ENCODE data around the gene NRGN.

The NRGN gene

DNA sequence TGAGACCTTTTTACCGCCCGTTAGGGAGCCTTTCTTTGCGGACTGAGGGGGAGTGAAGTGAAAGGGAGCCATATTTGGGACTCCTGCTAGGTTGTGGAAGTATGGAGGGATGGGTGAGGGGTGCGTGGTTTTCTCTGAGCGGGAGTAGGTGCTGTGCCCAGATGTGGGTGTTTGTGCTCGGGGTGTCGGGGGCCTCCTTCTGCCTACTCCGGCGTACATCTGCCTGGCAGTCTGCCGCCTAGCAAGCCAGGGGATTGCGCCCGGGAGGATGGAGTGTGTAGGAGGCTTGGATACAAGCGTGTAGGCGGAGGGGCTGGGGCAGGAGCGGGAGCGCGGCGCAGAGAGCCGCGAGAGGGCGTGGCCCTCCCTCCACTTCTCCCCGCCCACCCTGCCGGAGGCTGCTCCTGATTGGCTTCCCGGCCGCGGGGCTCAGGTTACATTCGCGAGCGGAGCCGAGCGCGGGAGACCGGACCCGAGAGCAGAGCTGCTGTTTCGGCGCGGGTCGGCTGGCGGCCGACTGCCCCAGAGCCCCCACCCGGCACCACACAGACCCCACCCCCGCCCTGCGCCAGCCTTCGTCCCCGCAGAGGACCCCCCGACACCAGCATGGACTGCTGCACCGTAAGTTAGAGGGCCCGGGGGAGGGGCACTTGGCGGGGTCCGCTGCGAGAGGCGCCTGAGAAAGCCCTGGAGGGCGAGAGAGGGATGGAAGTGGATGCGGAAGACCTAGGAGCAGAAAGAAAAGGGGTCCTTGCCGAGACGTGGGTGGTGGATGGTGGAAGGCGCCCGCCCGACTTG is at the start of gene NRGN:
NRGN (plus strand) TSS at position 464 of the 798 bp plus-strand sequence; CDS start at position 607, 143 bp downstream.
- DNase-seq (ENCODE audit: low read depth) = peak; percentile 73

DNA sequence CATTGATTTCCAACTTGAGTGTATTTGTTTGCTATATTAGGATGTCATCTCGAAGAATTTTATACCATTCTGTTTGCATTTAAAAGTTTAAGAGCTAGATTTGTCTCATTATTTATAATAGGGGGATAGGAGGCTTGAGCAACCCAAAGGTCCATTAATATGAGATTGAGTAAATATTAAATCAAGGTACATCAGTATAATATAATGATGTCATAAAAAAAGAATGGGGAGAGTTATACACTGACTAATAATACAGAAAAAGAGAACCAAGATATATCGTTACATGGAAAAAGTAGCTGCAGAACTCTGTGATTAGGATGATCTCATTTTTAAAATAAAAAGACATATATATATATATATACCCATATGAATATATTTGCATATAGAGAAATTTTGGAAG is 46.6 kb upstream of the NRGN start:
- no peak for DNase-seq (ENCODE audit: low read depth)

DNA sequence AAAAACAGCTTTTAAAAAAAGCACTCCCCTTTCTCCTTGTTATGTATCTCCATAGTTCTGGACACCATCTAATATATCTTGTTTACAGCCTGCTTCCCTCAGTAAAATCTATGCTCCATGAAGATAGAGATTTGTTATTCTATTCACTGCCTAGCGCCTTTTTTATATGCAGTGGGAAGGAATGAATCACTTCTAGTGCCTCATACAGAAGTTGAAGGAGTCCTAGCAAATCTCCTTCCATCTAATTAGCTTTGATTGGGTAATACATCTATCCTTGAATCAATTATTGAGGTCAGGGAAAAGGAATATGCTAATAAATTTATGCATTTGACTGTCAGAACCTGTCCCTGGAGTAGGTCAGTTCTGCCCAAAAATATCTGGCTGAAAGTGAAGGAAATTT is 40.2 kb upstream of the NRGN start:
- no peak for DNase-seq (ENCODE audit: low read depth)

- DNase-seq (ENCODE audit: low read depth) = no peak
These were observed 39.7 kb upstream of the NRGN start for GRCh38 chr11:124700028-124700427.

DNA sequence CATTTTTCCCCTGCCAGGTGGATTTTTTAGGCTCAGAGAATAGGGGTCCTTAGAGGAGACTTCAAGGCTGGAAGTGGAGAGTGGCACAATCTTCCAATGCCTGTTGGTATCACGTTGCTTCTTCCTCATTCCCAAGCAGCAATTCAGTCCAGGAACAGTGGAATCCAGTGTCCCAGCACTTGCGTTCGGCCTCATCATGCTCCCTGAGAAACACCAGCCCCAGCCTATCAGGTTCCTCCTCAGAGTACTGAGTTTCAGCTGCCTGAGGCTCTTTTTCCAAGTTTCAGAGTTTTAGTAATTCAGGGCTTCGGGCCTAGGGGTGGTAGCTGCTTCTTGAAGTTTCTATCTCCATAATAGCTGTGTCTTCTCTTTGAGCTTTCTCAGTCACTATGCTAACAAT is 31.9 kb upstream of the NRGN start:
- DNase-seq (ENCODE audit: low read depth) = no peak

GRCh38 chr11:124712392-124712791 is 27.4 kb upstream of the NRGN start:
- no peak for DNase-seq (ENCODE audit: low read depth)

- DNase-seq (ENCODE audit: low read depth) = no peak
These were observed 23.2 kb upstream of the NRGN start for GRCh38 chr11:124716591-124716990.

GRCh38 chr11:124717421-124717785 is 22.3 kb upstream of the NRGN start:
- no peak for DNase-seq (ENCODE audit: low read depth)

DNA sequence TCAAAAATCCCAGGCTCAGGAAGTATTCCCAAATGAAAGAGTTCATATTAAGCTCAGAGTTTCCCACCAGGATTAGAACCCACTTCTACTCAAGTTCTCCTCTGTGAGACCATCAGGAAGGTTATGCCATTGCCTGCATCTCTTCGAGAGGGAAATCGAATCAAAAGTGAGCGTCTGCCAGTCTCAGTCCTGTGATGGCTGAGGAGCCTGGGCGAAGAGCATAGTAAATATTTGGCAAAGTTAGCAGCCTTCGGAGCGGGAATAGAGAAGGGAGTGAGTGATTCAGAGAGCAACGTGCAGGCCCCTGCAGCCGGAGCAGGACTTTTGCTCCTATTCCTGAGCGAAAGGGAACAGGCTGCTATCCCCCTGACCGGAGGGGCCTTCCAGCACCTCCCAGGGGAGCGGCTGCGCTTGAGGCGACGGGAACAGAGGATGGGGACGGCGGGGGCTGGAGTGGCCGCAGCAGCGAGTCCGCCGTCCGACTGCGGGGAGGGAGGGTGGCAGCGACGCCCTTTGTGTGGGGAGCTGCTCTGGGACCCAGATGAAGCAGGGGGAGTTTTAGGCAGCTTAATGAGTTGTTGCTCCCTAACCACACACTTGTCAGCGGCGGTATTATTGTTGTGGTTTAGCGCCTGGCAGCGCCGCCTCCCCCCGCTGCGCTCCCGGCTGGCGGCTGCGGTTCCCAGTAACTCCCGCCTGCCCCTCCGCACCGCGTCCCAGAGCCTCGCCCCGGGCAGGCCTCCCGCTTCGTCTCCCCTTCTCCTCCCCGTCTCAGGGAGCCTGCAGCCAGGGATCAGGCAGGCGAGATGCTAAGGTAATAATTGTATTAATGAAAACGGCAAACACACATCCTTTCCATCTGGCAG is 21.7 kb upstream of the NRGN start:
- DNase-seq (ENCODE audit: low read depth) = no peak

DNA sequence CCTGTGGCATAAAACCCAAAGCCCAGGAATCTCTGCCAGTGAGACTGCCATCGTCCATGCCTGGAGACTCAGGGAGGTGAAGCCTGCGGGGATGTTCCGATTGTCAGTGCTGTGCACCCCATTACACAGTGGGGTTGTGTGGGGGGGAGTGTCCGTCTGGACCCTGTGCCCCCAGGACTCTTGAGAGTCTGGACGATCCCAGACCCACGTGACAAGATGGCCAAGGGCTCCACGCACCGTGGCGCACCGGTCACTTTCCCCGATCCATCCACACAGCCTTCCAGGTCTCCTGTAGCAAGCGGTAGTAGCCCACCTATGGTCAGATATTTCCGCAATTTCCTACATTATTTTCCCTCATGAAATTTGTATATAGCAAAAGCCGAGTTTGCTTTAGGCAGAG is 20.9 kb upstream of the NRGN start:
- no peak for DNase-seq (ENCODE audit: low read depth)

- no peak for DNase-seq (ENCODE audit: low read depth)
These were observed 20.2 kb upstream of the NRGN start for GRCh38 chr11:124719534-124719933.

- DNase-seq (ENCODE audit: low read depth) = no peak
These were observed 17.6 kb upstream of the NRGN start for GRCh38 chr11:124722176-124722575.

DNA sequence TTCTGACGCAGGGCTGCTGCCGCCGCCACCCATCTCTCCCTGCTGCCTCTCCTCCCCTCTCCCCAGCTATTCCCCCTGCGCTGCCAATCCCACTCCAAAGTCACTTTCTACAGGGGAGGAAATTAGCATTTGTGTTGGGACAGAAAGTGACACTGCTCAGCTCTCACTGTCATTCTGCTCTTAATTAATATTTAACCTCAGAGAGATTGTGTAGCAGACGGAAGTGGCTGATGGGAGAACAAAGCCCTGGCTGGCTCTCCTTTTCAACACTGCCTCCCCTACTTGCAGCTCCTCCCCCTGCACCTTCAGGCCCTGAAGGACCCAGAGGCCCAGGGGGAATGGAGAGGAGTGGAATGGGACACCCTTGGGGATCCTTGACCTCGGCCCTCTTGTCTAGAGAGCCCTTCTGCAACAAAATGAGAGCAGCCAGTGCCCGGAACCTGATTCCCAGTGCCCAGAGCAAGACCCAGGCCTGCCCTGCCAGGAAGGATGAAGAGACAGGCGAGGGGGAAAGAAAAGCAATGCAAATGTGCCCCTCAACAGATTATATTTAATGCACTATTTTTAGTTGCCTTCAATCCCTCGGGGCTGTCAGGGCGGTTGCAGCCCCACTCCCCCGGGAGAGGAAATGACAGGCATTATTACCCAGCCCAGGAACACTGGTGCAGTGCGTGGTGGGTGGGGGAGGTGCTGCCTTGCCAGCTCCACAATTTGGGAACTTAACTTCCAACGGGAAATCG is 14.6 kb upstream of the NRGN start:
- DNase-seq (ENCODE audit: low read depth) = no peak

DNA sequence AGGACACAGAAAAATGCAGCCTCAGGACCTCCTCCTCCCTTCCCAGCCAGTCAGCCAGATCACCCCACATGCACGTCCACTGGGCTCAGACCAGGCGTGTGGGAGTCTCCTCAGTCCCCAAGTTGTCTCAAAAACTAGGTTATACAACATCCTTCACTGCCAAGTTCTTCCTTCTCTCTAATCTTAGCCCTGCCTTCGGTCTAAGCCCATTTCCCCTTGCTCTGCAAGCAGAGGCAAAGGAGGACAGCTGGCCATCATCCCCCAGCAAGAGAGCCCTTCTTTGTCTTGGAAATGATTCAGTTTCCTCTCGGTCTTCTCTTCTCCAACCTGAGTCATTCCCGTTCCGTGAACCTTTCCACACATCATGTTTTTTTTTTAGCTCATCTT is 14.0 kb upstream of the NRGN start:
- DNase-seq (ENCODE audit: low read depth) = no peak

DNA sequence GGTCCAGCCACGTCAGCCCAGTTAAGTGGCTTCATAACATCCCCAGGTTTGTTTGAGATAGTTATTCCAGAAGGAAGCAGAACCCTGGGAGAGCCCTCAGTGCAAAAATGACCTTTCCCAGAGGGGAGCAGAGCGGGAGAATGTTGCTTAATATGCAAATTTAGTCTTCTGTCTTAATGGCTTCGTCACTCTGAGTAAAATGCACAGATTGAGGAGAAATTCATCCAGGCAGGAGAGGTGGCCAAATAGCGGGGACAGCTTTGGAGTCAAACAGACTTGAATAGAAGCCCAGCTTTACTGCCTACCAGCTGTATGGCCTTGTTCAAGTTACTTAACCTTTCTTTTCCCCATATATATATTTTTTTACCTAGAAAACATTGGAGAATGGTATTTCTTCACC is 12.3 kb upstream of the NRGN start:
- no peak for DNase-seq (ENCODE audit: low read depth)

DNA sequence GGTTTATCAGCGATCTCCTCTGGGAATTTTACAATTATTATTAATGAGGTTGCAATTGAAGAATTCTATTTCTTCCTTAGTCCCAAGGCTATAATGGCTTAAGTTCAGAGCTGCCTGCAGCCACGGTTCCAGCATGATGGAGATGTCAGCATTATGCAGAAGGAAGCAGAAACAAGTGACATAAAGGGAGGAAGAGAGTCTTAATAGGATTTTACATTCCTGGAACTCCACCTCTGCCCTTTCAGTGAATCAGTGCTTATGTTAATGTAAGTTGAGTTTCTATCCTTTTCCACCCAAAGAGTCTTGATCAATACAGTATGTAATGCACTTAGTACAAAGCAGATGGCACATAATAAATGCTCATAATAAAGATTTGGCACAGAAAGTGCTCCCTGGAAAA is 11.6 kb upstream of the NRGN start:
- DNase-seq (ENCODE audit: low read depth) = no peak

DNA sequence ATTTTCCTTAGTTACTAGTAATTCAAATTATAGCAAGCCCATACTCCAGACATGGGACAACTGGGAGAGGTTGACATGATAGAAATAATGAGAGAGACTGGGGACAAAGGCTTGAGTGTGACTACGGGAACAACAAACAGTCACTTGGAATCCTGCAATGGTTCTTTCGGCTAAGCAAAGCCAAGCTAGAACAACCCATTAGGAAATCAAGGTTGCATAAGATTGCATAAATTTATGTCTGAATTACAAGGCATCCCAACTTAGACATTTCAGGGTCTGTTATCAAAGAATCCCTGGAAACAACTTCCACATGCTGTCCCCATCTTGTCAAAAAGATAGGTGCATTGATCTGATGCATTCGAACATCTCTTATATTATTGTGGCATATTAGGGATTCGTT is 10.2 kb upstream of the NRGN start:
- DNase-seq (ENCODE audit: low read depth) = no peak

- no peak for DNase-seq (ENCODE audit: low read depth)
These were observed 7.5 kb upstream of the NRGN start for GRCh38 chr11:124732230-124732629.

DNA sequence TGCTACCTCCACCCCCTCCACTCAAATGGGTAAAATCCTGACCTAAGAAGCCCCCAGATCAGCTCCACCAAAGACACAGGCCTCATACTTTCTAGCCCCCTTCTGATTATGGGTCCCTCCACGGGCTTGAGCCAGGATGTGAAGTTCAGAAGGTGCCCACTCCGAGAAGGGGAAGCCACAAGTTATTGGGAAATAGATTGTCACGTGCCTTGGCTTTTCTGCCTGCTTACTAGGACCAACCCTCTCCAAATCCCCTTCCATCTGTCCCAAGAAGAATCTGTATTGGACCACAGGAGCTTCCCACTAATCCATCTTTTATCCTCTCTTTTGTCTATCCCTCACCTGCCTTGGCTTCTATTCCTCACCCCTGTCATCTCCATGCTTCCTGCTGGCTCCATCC is 3.0 kb upstream of the NRGN start:
- DNase-seq (ENCODE audit: low read depth) = no peak

DNA sequence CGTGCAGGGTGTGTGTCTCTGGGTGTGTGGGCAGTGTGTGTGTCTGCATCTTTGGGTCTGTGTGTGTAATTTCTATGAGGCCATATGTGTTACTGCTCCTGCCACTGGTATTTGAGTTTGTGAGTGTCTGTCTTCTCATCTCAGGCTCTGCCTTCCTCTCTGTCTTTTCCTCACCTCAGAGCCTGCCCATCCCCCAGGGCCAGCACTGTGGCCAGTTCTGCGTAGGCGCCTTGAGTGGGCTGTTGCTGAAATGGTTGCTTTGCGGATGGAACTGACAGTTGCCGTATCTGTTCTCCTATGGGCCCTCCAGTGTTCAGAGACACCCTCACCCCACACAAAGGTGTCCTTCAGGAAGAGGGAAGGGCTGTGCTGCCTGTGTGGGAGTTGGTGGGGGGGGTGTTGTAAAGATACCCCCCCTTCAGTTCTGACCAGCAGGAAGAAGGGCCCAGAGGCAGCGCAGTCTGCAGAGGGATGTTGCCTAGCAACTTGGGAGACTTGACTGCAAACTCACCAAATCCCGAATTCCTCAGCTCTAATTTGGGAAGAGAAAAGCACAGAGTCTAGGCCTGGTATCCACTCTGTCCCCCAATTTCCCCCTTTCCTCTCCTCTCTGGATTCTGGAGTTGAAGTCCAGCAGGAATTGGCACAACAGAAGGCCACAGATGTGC is 2.0 kb upstream of the NRGN start:
- no peak for DNase-seq (ENCODE audit: low read depth)

- DNase-seq (ENCODE audit: low read depth) = no peak
These were observed 846 bp upstream of the NRGN start for GRCh38 chr11:124738713-124739478.

Data from stimulated activated CD4-positive, alpha-beta T cell treated with anti-CD3 and anti-CD28 coated beads, Interleukin-2, amount 100 ng/mL, for 4 hours (primary cell).